ENCODE measurements around the gene TET1. TPM values are rescaled to one million over a fixed set of nuclear protein-coding genes. Genes with fewer than 3 reads are reported as not detected.

TET1 gene
- total and polyA plus RNA-seq, 2 of the 13 experiments (the other 11 are each of a cell fraction or from before 2014, with no cell fraction given): 6.9 to 7.3 TPM

DNA sequence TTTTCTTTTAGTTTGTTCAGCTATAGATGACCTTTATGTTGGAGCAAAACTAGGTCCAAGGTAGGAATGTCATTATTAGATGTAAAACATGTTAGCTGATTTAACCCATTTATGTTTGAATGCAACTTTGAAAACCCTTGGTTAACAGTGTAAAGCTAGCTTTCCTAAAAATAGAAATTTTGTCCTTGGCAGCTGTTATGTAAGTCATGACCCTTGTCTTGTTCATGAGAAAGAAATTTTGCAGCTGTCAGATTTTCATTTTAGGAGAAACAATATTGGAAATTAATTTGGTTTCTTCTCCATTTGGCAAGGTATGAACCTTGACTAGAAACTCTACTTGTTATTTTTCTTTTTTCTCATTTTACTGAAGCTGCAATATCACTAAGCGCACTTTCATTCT lies 137.0 kb downstream of the TET1 start:
- no peaks in the 10 kb centered on the region for H4K20me1 ChIP-seq (ENCODE audit: insufficient read depth, low read length)
- in situ Hi-C loops (cut with HindIII; ENCODE audit: extremely low pct_ligation_motif_present, low pct_unique_long_range_greater_than_20kb): no loop called here
- H3K79me2 ChIP-seq (ENCODE audit: insufficient read depth, low read length): no peaks in the 10 kb centered on the region
- DNase-seq (ENCODE audit: low spot score) (no peak), ATAC-seq (no peak), FAIRE-seq (no peak)
- WGBS (ENCODE audit: low lambda C conversion rate): 96% methylated on average over 1 of the region's 1 CpG
- TF ChIP-seq ZNF124 (CRISPR knock-in tag; IDR thresholded peaks at IDR 0.05) (no peak), RORA (CRISPR knock-in tag; IDR thresholded peaks at IDR 0.05) (no peak)
- TF ChIP-seq, protein P1, sequence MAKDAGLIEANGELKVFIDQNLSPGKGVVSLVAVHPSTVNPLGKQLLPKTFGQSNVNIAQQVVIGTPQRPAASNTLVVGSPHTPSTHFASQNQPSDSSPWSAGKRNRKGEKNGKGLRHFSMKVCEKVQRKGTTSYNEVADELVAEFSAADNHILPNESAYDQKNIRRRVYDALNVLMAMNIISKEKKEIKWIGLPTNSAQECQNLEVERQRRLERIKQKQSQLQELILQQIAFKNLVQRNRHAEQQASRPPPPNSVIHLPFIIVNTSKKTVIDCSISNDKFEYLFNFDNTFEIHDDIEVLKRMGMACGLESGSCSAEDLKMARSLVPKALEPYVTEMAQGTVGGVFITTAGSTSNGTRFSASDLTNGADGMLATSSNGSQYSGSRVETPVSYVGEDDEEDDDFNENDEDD (CRISPR knock-in tag; IDR thresholded peaks at IDR 0.05; ENCODE audit: borderline replicate concordance): no peak
- no peaks in the 10 kb centered on the region for H3K36me3 ChIP-seq (replicated peaks in 1 of 2; ENCODE audit: control insufficient read depth in 1 of 2, insufficient read depth in 2 of 2, low read length in 2 of 2)
- intact Hi-C loops (cut with micrococcal nuclease; ENCODE audit: unreplicated experiment): loop anchor here (10.0 kb wide), 1 partner anchor 92 kb away; no protein-coding TSS in a partner anchor
- H2AFZ ChIP-seq (ENCODE audit: low read length): no peak overlapping the region
- 0 out of 2 replicates have a peak, but pooled peaks cover 6% of the 10 kb centered on the region for H3K4me1 ChIP-seq (ENCODE audit: insufficient read depth, low read length)
- POLR2A ChIA-PET: no interaction called here
- no peaks in the 10 kb centered on the region for H3K27me3 ChIP-seq (ENCODE audit: control insufficient read depth in 1 of 2, insufficient read depth in 2 of 2, low read length in 2 of 2)
- CTCF ChIA-PET (ENCODE audit: low intra/inter-chr PET ratio, low total read pairs): no interaction called here
- H3K4me2 ChIP-seq (ENCODE audit: low read depth, low read length): no peak overlapping the region
- no peak overlapping the region for H3K27ac ChIP-seq (ENCODE audit: extremely low read length, insufficient read depth, low read length)
- H3K9ac ChIP-seq (ENCODE audit: insufficient read depth, low read depth, low read length): no peak overlapping the region
- H3K4me3 ChIP-seq (replicated peaks in 1 of 3; ENCODE audit: insufficient read depth in 1 of 3, low read depth in 2 of 3, low read length in 3 of 3): no peak overlapping the region
- BruUV-seq (replicated peaks): no TSS peak
- no peaks in the 10 kb centered on the region for H3K9me3 ChIP-seq (ENCODE audit: low read length)

DNA sequence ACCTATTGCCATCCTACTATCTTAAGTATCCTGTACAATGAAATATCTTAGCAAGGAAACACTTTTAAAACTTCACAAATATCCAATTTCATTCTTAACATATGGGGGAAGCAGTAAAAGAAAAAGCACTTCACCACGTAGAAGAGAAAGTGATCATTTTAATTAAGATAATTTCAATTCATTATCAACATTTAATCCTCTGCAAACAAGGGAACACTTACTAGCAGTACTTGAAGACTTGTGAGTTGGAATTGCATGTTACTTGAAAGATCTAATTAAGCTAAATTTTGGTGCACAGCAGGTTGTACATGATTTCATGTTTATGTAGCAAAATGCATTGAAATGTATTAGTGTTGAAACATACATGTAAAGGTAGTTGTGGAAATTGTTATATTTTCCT lies 140.1 kb downstream of the TET1 start:
- Histone ChIP-seq H3K79me2 (ENCODE audit: insufficient read depth, low read length) (no peaks in the 10 kb centered on the region), H3K4me2 (ENCODE audit: low read depth, low read length) (no peak overlapping the region), H3K4me1 (ENCODE audit: insufficient read depth, low read length) (peaks cover 6% of the 10 kb centered on the region; the same call in 1 of the 2 replicates), H4K20me1 (ENCODE audit: insufficient read depth, low read length) (no peaks in the 10 kb centered on the region), H3K36me3 (replicated peaks in 1 of 2; ENCODE audit: control insufficient read depth in 1 of 2, insufficient read depth in 2 of 2, low read length in 2 of 2) (no peaks in the 10 kb centered on the region), H3K27ac (ENCODE audit: extremely low read length, insufficient read depth, low read length) (no peak overlapping the region), H3K27me3 (ENCODE audit: control insufficient read depth in 1 of 2, insufficient read depth in 2 of 2, low read length in 2 of 2) (no peaks in the 10 kb centered on the region), H2AFZ (ENCODE audit: low read length) (no peak overlapping the region), H3K9me3 (ENCODE audit: low read length) (no peaks in the 10 kb centered on the region), H3K4me3 (replicated peaks in 1 of 3; ENCODE audit: insufficient read depth in 1 of 3, low read depth in 2 of 3, low read length in 3 of 3) (no peak overlapping the region), H3K9ac (ENCODE audit: insufficient read depth, low read depth, low read length) (no peak overlapping the region)
- FAIRE-seq (no peak), DNase-seq (ENCODE audit: low spot score) (no peak), ATAC-seq (no peak)
- ChIA-PET POLR2A (interaction anchor here (1.0 kb wide), 1 partner anchor 21 kb away, joined by 3 read pairs; the partner anchor contains the start of gene CCAR1), CTCF (ENCODE audit: low intra/inter-chr PET ratio, low total read pairs) (no interaction called here)
- in situ Hi-C loops (cut with HindIII; ENCODE audit: extremely low pct_ligation_motif_present, low pct_unique_long_range_greater_than_20kb) (no loop called here), intact Hi-C loops (cut with micrococcal nuclease; ENCODE audit: unreplicated experiment) (no loop called here)
- WGBS (ENCODE audit: low lambda C conversion rate): 81% methylated on average over 1 of the region's 1 CpG
- no TSS peak for BruUV-seq (replicated peaks)
- no peak for TF ChIP-seq SMC3 (IDR thresholded peaks at IDR 0.05; ENCODE audit: low read length)
- TF ChIP-seq CEBPG (CRISPR knock-in tag; IDR thresholded peaks at IDR 0.05): no peak
- TF ChIP-seq ZNF44 (CRISPR knock-in tag; IDR thresholded peaks at IDR 0.05): no peak
- no peak for TF ChIP-seq ZNF350 (CRISPR knock-in tag; IDR thresholded peaks at IDR 0.05; ENCODE audit: borderline replicate concordance, low read depth)
- no peak for TF ChIP-seq ZFX (CRISPR knock-in tag; IDR thresholded peaks at IDR 0.05; ENCODE audit: low read depth)
- TF ChIP-seq, protein P2, sequence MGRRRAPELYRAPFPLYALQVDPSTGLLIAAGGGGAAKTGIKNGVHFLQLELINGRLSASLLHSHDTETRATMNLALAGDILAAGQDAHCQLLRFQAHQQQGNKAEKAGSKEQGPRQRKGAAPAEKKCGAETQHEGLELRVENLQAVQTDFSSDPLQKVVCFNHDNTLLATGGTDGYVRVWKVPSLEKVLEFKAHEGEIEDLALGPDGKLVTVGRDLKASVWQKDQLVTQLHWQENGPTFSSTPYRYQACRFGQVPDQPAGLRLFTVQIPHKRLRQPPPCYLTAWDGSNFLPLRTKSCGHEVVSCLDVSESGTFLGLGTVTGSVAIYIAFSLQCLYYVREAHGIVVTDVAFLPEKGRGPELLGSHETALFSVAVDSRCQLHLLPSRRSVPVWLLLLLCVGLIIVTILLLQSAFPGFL (CRISPR knock-in tag; IDR thresholded peaks at IDR 0.05): no peak
- no peak for TF ChIP-seq NFRKB (IDR thresholded peaks at IDR 0.05)
- TF ChIP-seq ZNF788 (CRISPR knock-in tag; IDR thresholded peaks at IDR 0.05; ENCODE audit: borderline replicate concordance): no peak
- TF ChIP-seq, protein P3, sequence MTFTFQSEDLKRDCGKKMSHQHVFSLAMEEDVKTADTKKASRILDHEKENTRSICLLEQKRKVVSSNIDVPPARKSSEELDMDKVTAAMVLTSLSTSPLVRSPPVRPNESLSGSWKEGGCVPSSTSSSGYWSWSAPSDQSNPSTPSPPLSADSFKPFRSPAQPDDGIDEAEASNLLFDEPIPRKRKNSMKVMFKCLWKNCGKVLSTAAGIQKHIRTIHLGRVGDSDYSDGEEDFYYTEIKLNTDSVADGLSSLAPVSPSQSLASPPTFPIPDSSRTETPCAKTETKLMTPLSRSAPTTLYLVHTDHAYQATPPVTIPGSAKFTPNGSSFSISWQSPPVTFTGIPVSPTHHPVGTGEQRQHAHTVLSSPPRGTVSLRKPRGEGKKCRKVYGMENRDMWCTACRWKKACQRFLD (CRISPR knock-in tag; IDR thresholded peaks at IDR 0.05; ENCODE audit: borderline replicate concordance): no peak
- TF ChIP-seq, protein P4, sequence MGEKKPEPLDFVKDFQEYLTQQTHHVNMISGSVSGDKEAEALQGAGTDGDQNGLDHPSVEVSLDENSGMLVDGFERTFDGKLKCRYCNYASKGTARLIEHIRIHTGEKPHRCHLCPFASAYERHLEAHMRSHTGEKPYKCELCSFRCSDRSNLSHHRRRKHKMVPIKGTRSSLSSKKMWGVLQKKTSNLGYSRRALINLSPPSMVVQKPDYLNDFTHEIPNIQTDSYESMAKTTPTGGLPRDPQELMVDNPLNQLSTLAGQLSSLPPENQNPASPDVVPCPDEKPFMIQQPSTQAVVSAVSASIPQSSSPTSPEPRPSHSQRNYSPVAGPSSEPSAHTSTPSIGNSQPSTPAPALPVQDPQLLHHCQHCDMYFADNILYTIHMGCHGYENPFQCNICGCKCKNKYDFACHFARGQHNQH (CRISPR knock-in tag; IDR thresholded peaks at IDR 0.05): no peak
- TF ChIP-seq, protein P5, sequence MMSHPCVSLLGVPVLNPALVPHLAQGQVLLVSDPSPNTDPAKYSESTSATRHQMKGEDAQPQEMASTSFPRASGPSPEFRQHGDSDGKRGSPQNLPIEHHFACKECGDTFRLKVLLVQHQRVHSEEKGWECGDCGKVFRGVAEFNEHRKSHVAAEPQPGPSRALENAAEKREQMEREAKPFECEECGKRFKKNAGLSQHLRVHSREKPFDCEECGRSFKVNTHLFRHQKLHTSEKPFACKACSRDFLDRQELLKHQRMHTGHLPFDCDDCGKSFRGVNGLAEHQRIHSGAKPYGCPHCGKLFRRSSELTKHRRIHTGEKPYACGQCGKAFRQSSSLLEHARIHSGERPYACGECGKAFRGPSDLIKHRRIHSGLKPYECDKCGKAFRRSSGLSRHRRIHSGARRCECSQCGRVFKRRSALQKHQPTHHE (CRISPR knock-in tag; IDR thresholded peaks at IDR 0.05; ENCODE audit: borderline replicate concordance): no peak

All from HepG2 (cell line).